ENCODE data around the gene AKIP1. TPM values are rescaled to one million over a fixed set of nuclear protein-coding genes. Genes with fewer than 3 reads are reported as not detected.
A peak's percentile ranks its signal among the peaks of the same experiment; 100 is the strongest.
"Not testable (repeated sequence)": the region's sequence is repeated elsewhere in the genome, so short reads cannot be mapped to it uniquely, and the experiment has no call there.

AKIP1 gene
- total RNA-seq, 1 donor from 2014 or later, result 16.7 TPM

- DNase-seq (ENCODE audit: extremely low spot score in 2 of 2), result no peak
- intact Hi-C loops (cut with DNase I), result no loop called here
- Histone ChIP-seq H3K27ac (no peak overlapping the region), H3K4me1 (no peaks in the 10 kb centered on the region), H3K27me3 (no peaks in the 10 kb centered on the region), H3K4me3 (no peak overlapping the region), H3K36me3 (no peaks in the 10 kb centered on the region), H3K9me3 (no peaks in the 10 kb centered on the region)
- TF ChIP-seq POLR2A (IDR thresholded peaks at IDR 0.05) (no peak), POLR2AphosphoS5 (IDR thresholded peaks at IDR 0.05; ENCODE audit: insufficient read depth in 1 of 2, low read depth in 1 of 2) (no peak), CTCF (IDR thresholded peaks at IDR 0.05) (no peak)
These were observed 22.9 kb downstream of the AKIP1 start for GRCh38 chr11:8933931-8934330.

- Histone ChIP-seq H3K4me1 (no peaks in the 10 kb centered on the region), H3K9me3 (no peaks in the 10 kb centered on the region), H3K36me3 (no peaks in the 10 kb centered on the region), H3K27ac (no peak overlapping the region), H3K4me3 (no peak overlapping the region), H3K27me3 (no peaks in the 10 kb centered on the region)
- TF ChIP-seq POLR2A (IDR thresholded peaks at IDR 0.05) (no peak), CTCF (IDR thresholded peaks at IDR 0.05) (no peak), POLR2AphosphoS5 (IDR thresholded peaks at IDR 0.05; ENCODE audit: insufficient read depth in 1 of 2, low read depth in 1 of 2) (no peak)
- DNase-seq (ENCODE audit: extremely low spot score in 2 of 2), result no peak
- intact Hi-C loops (cut with DNase I), result no loop called here
These were observed 23.9 kb downstream of the AKIP1 start for GRCh38 chr11:8934742-8935488.

- H3K27ac ChIP-seq; DNase-seq (ENCODE audit: extremely low spot score in 2 of 2); H3K9me3 ChIP-seq; H3K4me3 ChIP-seq; H3K36me3 ChIP-seq; H3K4me1 ChIP-seq; intact Hi-C loops (cut with DNase I); H3K27me3 ChIP-seq: not testable (repeated sequence)
These were observed 24.8 kb downstream of the AKIP1 start for GRCh38 chr11:8935789-8936188.

- Histone ChIP-seq H3K27me3 (no peaks in the 10 kb centered on the region), H3K36me3 (no peaks in the 10 kb centered on the region), H3K4me3 (no peak overlapping the region), H3K9me3 (no peaks in the 10 kb centered on the region), H3K27ac (no peak overlapping the region), H3K4me1 (no peaks in the 10 kb centered on the region)
- peak in 1 of 2 donors; percentile 29 for DNase-seq (ENCODE audit: extremely low spot score in 2 of 2)
- intact Hi-C loops (cut with DNase I), result no loop called here
- no peak for TF ChIP-seq CTCF (IDR thresholded peaks at IDR 0.05)
These were observed 26.2 kb downstream of the AKIP1 start for GRCh38 chr11:8937159-8937558.

GRCh38 chr11:8937659-8938058 lies 26.7 kb downstream of the AKIP1 start:
- TF ChIP-seq POLR2AphosphoS5 (IDR thresholded peaks at IDR 0.05; ENCODE audit: insufficient read depth in 1 of 2, low read depth in 1 of 2) (no peak), CTCF (IDR thresholded peaks at IDR 0.05) (no peak), POLR2A (IDR thresholded peaks at IDR 0.05) (no peak)
- no peak overlapping the region for H3K27ac ChIP-seq

More at GRCh38 chr11:8937659-8938058, 26.7 kb downstream of the AKIP1 start:
- H3K9me3 ChIP-seq, result no peaks in the 10 kb centered on the region
- H3K36me3 ChIP-seq, result no peaks in the 10 kb centered on the region
- intact Hi-C loops (cut with DNase I), result no loop called here
- no peaks in the 10 kb centered on the region for H3K27me3 ChIP-seq
- no peaks in the 10 kb centered on the region for H3K4me1 ChIP-seq
- H3K4me3 ChIP-seq, result no peak overlapping the region
- peak in 1 of 2 donors; percentile 27 for DNase-seq (ENCODE audit: extremely low spot score in 2 of 2)

Measured in vagina (tissue), 2 donors.